HG02759 (cell line): ENCODE measurements around the gene HSPD1.
"Not testable (repeated sequence)": the region's sequence is repeated elsewhere in the genome, so short reads cannot be mapped to it uniquely, and the experiment has no call there.

ENCODE experiments used
- ATAC-seq: cut with Tn5 transposase; IDR thresholded peaks from one replicate; pipeline ENCODE4 v1.9.1; 2021; ENCODE audit warnings: mild to moderate bottlenecking, moderate library complexity; ENCODE audit not compliant: unreplicated experiment

HSPD1 gene

GRCh38 chr2:197497326-197497725 is 2.3 kb downstream of the HSPD1 start:
- no peak for ATAC-seq

- ATAC-seq: no peak
These were observed 2.9 kb downstream of the HSPD1 start for GRCh38 chr2:197496695-197497094.

- ATAC-seq: no peak
These were observed 4.1 kb downstream of the HSPD1 start for GRCh38 chr2:197495433-197496134.

DNA sequence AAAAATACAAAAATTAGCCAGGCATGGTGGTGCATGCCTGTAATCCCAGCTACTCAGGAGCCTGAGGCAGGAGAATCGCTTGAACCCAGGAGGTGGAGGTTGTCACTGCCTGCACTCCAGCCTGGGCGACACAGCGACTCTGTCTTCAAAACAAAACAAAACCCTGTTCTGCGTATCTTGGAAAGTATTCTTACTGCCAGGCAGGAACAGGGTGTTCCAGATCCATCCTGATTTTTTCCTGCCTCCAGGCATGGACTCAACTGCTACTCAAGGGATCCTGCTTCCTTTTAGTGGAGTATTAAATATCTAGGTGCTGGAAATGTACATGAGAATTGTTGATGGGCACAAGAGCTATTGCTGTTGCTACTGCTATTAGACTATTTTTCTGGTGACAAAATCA is 12.3 kb downstream of the HSPD1 start:
- ATAC-seq: no peak

- no peak for ATAC-seq
These were observed 13.5 kb downstream of the HSPD1 start for GRCh38 chr2:197486175-197486574.

DNA sequence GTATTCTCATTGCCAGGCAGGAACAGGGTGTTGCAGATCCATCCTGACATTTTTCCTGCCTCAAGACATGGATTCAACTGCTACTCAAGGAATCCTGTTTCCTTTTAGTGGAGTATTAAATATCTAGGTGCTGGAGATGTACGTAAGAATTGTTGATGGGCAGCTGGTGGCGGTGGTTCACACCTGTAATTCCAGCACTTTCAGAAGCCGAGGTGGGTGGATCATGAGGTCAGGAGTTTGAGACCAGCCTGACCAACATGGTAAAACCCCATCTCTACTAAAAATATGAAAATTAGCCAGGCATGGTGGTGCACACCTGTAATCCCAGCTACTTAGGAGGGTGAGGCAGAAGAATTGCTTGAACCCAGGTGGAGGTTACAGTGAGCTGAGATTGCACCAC is 15.4 kb downstream of the HSPD1 start:
- peak; percentile 20 for ATAC-seq

DNA sequence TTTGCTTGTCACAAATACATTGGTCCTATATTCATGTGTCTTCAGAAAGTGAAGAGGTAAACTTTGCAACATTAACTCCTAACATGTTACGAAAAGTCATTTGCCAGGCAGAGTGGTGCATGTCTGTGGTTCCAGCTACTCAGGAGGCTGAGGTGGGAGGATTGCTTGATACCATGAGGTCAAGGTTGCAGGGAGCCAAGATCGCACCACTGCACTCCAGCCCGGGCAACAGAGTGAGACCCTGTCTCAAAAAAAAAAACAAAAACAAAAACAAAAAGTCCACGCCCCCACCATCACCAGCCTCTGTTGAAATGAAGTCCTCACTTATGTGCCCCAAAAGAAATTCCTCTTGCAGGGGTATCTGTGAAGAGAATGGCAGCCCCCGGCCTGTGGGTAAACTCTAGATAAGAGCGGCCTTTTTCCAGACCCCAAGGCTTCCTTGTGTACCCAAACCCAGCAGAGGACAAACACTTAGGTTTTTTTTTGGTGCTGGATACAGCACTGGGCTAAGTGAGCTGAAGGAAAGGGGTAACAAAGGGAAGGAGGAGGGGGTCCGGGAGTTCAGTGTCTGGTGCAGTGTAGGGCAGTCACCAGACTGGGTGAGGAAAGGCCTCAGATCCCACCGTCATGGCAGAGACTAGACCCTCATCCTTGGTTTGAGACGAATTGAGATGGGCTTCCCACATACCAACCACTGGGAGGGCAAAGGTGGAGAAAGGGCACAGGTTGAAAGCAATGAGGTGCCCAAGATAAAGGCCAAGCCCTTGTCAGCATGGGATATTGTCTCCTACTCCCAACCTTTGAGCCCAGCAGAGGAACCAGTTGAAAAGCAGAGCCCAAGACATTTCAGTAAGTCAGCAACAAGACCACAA is 19.2 kb downstream of the HSPD1 start:
- no peak for ATAC-seq

- ATAC-seq: no peak
These were observed 21.8 kb downstream of the HSPD1 start for GRCh38 chr2:197477797-197478196.

GRCh38 chr2:197472166-197472565 is 27.5 kb downstream of the HSPD1 start:
- no peak for ATAC-seq

DNA sequence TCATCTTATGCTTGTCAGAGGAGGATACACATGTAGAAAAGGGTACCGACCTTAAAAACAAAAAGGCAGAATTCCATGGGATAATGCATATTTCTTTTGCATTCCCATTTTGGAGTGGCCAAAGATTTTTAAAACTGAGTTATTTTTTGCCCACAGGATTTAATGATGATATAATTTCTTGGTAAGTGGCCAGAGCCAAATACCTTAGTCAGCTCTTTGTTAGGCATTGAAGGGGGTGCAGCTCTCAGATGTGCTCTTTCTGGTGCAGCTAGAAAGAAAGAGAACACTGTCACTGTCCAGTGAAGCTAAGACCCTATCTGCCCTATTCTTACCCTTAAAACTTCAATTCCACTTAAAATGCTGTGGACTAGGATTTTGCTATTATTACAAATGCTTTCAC is 35.5 kb downstream of the HSPD1 start:
- no peak for ATAC-seq

- ATAC-seq: no peak
These were observed 38.6 kb downstream of the HSPD1 start for GRCh38 chr2:197461057-197461456.

GRCh38 chr2:197460649-197461048 is 39.0 kb downstream of the HSPD1 start:
- ATAC-seq: no peak

DNA sequence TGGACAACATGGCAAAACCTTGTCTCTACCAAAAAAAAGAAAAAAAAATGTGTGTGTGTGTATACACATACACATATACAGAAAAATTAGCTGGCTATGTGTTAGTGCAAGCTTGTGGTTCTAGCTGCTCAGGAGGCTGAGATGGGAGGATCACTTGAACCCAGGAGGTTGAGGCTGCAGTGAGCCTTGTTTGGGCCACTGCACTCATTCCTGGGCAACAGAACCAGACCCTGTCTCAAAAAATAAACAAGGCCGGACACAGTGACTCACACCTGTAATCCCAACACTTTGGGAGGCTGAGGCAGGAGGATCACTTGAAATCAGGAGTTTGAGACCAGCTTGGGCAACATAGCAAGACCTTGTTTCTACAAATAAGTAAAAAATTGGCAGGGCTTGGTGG is 44.2 kb downstream of the HSPD1 start:
- ATAC-seq: no peak

GRCh38 chr2:197454923-197455322 is 44.7 kb downstream of the HSPD1 start:
- ATAC-seq: no peak

DNA sequence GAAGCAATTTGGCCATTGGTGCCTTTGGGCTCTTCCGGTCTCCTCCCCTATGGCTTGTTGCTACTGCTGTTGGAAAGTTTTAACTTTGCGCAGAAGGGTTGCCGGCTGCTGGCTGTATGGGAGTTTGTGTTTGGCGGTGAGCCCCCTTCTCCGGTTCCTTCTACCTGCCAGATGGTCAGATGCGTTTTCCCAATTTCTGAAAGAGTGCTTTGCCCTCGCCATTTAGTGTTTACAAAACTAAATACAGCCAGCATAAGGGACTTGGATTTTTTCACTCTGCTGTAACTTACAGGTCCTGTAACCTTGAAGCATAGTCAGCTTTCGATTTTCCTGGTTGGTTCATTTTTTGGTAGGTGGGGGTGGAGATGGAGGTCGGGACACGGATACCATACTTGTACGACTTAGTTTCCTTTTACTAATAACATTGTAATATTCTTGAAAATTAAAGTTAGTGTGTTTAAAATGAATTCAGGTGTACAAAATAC is 45.7 kb downstream of the HSPD1 start:
- peak; percentile 31 for ATAC-seq

- ATAC-seq: peak; percentile 92
These were observed 46.3 kb downstream of the HSPD1 start, which contains the start of gene COQ10B for GRCh38 chr2:197453123-197453913. COQ10B (plus strand) TSS chr2:197453552; CDS start chr2:197453561, 9 bp downstream.

DNA sequence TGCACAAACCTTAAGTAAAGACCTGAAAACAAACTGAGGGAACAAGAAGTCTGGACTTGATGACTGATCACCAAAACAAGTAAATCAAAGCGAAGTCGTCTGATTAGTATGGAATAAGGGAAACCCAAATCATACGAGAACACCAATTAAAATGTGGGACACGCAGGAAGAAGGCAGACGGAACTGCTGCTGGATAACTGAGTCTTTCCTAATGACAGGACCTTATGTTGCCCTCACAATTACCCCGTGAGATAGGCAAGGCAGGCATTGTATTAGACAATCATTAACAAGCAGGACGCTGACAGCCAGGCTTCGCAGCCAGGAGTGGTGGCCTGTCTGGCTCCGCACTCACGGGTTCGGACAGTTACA is 46.9 kb downstream of the HSPD1 start:
- ATAC-seq: no peak

- not testable (repeated sequence) for ATAC-seq
These were observed 48.7 kb downstream of the HSPD1 start for GRCh38 chr2:197450935-197451358.

DNA sequence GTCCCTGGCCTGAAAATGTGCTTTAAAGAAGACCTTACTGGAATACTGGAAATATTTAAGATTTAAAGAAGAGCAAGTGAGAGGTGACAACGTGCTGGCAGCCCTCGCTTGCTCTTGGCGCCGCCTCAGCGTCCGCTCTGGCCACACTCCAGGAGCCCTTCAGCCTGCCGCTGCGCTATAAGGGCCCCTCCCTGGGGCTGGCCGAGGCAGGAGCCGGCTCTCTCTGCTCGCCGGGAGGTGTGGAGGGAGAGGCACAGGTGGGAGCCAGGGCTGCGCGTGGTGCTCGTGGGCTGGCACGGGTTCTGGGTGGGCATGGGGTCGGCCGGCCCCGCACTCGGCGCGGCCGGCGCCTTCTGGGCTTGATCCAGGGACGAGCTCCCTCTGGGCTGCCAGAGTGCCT is 49.2 kb downstream of the HSPD1 start:
- ATAC-seq: no peak

DNA sequence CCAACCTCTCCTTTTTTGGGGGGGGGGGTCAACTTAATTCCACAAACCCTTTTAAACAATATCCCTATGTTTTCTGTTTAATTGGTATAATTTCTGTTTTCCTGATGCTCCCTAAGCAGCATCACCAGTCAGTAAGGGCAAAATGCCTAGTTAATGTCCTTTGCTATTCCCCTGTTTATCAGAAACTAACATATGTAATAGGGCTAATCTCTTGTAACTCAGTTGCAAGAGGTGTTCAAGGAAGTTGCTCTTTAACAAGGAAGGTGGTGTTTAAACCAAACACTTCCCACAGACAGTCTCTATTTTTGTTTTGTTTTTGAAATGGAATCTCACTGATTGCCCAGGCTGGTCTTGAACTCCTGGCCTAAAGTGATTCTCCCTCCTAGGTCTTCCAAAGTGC is 52.8 kb downstream of the HSPD1 start:
- ATAC-seq: no peak

GRCh38 chr2:197445746-197446145 is 53.9 kb downstream of the HSPD1 start:
- no peak for ATAC-seq
